Right renal pelvis (tissue), 4 donors: ENCODE results near the gene GGT5. TPM values are rescaled to one million over a fixed set of nuclear protein-coding genes. Genes with fewer than 3 reads are reported as not detected.
"Not testable (repeated sequence)": the region's sequence is repeated elsewhere in the genome, so short reads cannot be mapped to it uniquely, and the experiment has no call there.

Experiments
- DNase-seq, 4 donors: peaks; one replicate each; pipeline ENCODE4 v3.0.0-alpha.2; 2013; ENCODE audit warnings: low read depth in 4 of 4, low spot score in 3 of 4, missing footprints in 1 of 4
- polyA plus RNA-seq, 4 donors: library from polyadenylated mRNA; unstranded; fragments of 120-200 nt; gene quantifications; one replicate each; pipeline ENCODE4 v1.2.1, GENCODE V29; 2013; ENCODE audit not compliant: insufficient read length in 4 of 4

The GGT5 gene
- polyA plus RNA-seq, 4 donors = 16.2 to 16.8 (median 16.6) TPM

GRCh38 chr22:24235315-24235714 is 9.6 kb downstream of the GGT5 start:
- no peak for DNase-seq

GRCh38 chr22:24233816-24234215 is 11.1 kb downstream of the GGT5 start:
- DNase-seq = no peak

GRCh38 chr22:24233235-24233634 is 11.6 kb downstream of the GGT5 start:
- DNase-seq = no peak

GRCh38 chr22:24232725-24233124 is 12.2 kb downstream of the GGT5 start:
- no peak for DNase-seq

- DNase-seq = no peak
Measured at GRCh38 chr22:24232124-24232523, 12.8 kb downstream of the GGT5 start.

- no peak for DNase-seq
Measured at GRCh38 chr22:24231706-24232105, 13.2 kb downstream of the GGT5 start.

- no peak for DNase-seq
Measured at GRCh38 chr22:24230911-24231656, 13.8 kb downstream of the GGT5 start.

- no peak for DNase-seq
Measured at GRCh38 chr22:24225951-24226350, 18.9 kb downstream of the GGT5 start.

- no peak for DNase-seq
Measured at GRCh38 chr22:24225044-24225601, 19.8 kb downstream of the GGT5 start.

GRCh38 chr22:24224468-24224867 is 20.4 kb downstream of the GGT5 start:
- no peak for DNase-seq

- DNase-seq = no peak
Measured at GRCh38 chr22:24219750-24220149, 25.1 kb downstream of the GGT5 start.

GRCh38 chr22:24217384-24217783 is 27.5 kb downstream of the GGT5 start:
- no peak for DNase-seq

- DNase-seq = no peak
Measured at GRCh38 chr22:24216541-24217209, 28.2 kb downstream of the GGT5 start.

GRCh38 chr22:24214467-24215285 is 30.2 kb downstream of the GGT5 start:
- no peak for DNase-seq

- DNase-seq = not testable (repeated sequence)
Measured at GRCh38 chr22:24213111-24213510, 31.8 kb downstream of the GGT5 start.

GRCh38 chr22:24211716-24212115 is 33.2 kb downstream of the GGT5 start:
- not testable (repeated sequence) for DNase-seq

GRCh38 chr22:24210409-24210808 is 34.5 kb downstream of the GGT5 start:
- DNase-seq = not testable (repeated sequence)

- no peak for DNase-seq
Measured at GRCh38 chr22:24209687-24210086, 35.2 kb downstream of the GGT5 start.

- no peak for DNase-seq
Measured at GRCh38 chr22:24209016-24209415, 35.9 kb downstream of the GGT5 start.

GRCh38 chr22:24208012-24208749 is 36.7 kb downstream of the GGT5 start:
- DNase-seq = no peak
